OCI-LY3 (cell line): ENCODE measurements around the gene SHH.

ENCODE experiments used
- CTCF ChIP-seq: fragments of 200-600, 300-600 bp; sonication (generic); IDR thresholded peaks from 2 replicates; pipeline ENCODE4 v1.5.1; 2014; ENCODE audit warnings: antibody characterized with exemption, low read length, low read depth
- EZH2phosphoT487 ChIP-seq: fragments of 200-600 bp; shearing (Covaris generic); IDR thresholded peaks from 2 replicates; pipeline ENCODE4 v1.6.1; 2018; ENCODE audit warnings: antibody characterized with exemption, mixed run types, low read depth

- TF ChIP-seq CTCF (no peak), EZH2phosphoT487 (no peak)
Measured at GRCh38 chr7:155852426-155853301, 40.4 kb upstream of the SHH start.
